SK-N-SH treated with all-trans-retinoic acid at 6 μM for 48 hours (cell line): ENCODE measurements around the gene TRAPPC2B.

Experiments
- ATAC-seq: fragments of 200-7000 bp; cut with Tn5 transposase; 3 replicates; pipeline ENCODE4 v1.9.1; 2020; ENCODE audit warnings: mild to moderate bottlenecking, moderate library complexity
- ARNTL ChIP-seq: fragments of 450-650 bp; formaldehyde crosslinking; IDR thresholded peaks from 2 replicates; pipeline ENCODE4 v1.5.0; 2020; ENCODE audit warnings: low read depth, mild to moderate bottlenecking, moderate library complexity, borderline replicate concordance
- BACH2 ChIP-seq: fragments of 250-450 bp; sonication (Bioruptor Pico); IDR thresholded peaks from 2 replicates; pipeline ENCODE4 v1.9.0; 2021; ENCODE audit warnings: mild to moderate bottlenecking, borderline replicate concordance
- CREB5 ChIP-seq: fragments of 250-450 bp; sonication (Bioruptor Pico); IDR thresholded peaks from 2 replicates; pipeline ENCODE4 v1.5.1; 2020; ENCODE audit warnings: low read depth, mild to moderate bottlenecking, moderate library complexity
- CSDC2 ChIP-seq: fragments of 250-450 bp; sonication (Bioruptor Pico); IDR thresholded peaks from 2 replicates; pipeline ENCODE4 v1.5.0; 2020; ENCODE audit warnings: mild to moderate bottlenecking, moderate library complexity
- CSRNP3 ChIP-seq: fragments of 250-450 bp; sonication (Bioruptor Pico); IDR thresholded peaks from 2 replicates; pipeline ENCODE4 v1.5.1; 2021; ENCODE audit warnings: mild to moderate bottlenecking, moderate library complexity
- ESRRG ChIP-seq: fragments of 250-450 bp; sonication (Bioruptor Pico); IDR thresholded peaks from 2 replicates; pipeline ENCODE4 v1.6.1; 2021; ENCODE audit warnings: mild to moderate bottlenecking
- GLIS3 ChIP-seq: fragments of 250-450 bp; sonication (Bioruptor Pico); IDR thresholded peaks from 2 replicates; pipeline ENCODE4 v1.5.0; 2020; ENCODE audit warnings: mild to moderate bottlenecking, moderate library complexity
- ISL1 ChIP-seq: fragments of 250-450 bp; sonication (Bioruptor Pico); IDR thresholded peaks from 2 replicates; pipeline ENCODE4 v2.1.2; 2022; ENCODE audit warnings: mild to moderate bottlenecking, moderate library complexity
- OSR1 ChIP-seq: fragments of 250-450 bp; sonication (Bioruptor Pico); IDR thresholded peaks from 2 replicates; pipeline ENCODE4 v1.8.0; 2022; ENCODE audit warnings: moderate library complexity, mild to moderate bottlenecking, inconsistent platforms
- PATZ1 ChIP-seq: fragments of 250-450 bp; sonication (Bioruptor Pico); IDR thresholded peaks from 2 replicates; pipeline ENCODE4 v1.8.0; 2020; ENCODE audit warnings: mild to moderate bottlenecking, moderate library complexity, borderline replicate concordance
- RARB ChIP-seq: fragments of 250-450 bp; sonication (Bioruptor Pico); IDR thresholded peaks from 2 replicates; pipeline ENCODE4 v1.8.0; 2021; ENCODE audit warnings: mild to moderate bottlenecking, moderate library complexity
- SNAI2 ChIP-seq: fragments of 250-450 bp; sonication (Bioruptor Pico); IDR thresholded peaks from 2 replicates; pipeline ENCODE4 v1.5.0; 2020; ENCODE audit warnings: mild to moderate bottlenecking, moderate library complexity
- TCF4 ChIP-seq: fragments of 250-450 bp; sonication (Bioruptor Pico); IDR thresholded peaks from 2 replicates; pipeline ENCODE4 v1.8.0; 2021; ENCODE audit warnings: mild to moderate bottlenecking, moderate library complexity, borderline replicate concordance
- TOX ChIP-seq: fragments of 250-450 bp; sonication (Bioruptor Pico); IDR thresholded peaks from 2 replicates; pipeline ENCODE4 v1.8.0; 2021; ENCODE audit warnings: mild to moderate bottlenecking, moderate library complexity, borderline replicate concordance
- ZC3H10 ChIP-seq: fragments of 250-450 bp; sonication (Bioruptor Pico); IDR thresholded peaks from 2 replicates; pipeline ENCODE4 v1.5.1; 2021; ENCODE audit warnings: mild to moderate bottlenecking, moderate library complexity
- ZFP3 ChIP-seq: fragments of 250-450 bp; sonication (Bioruptor Pico); IDR thresholded peaks from 2 replicates; pipeline ENCODE4 v1.5.0; 2020; ENCODE audit warnings: mild to moderate bottlenecking, moderate library complexity
- ZFP30 ChIP-seq: fragments of 450-650 bp; formaldehyde crosslinking; IDR thresholded peaks from 2 replicates; pipeline ENCODE4 v1.5.0; 2022; ENCODE audit warnings: mild to moderate bottlenecking, moderate library complexity
- ZNF70 ChIP-seq: fragments of 450-650 bp; formaldehyde crosslinking; IDR thresholded peaks from 2 replicates; pipeline ENCODE4 v1.5.0; 2020; ENCODE audit warnings: mild to moderate bottlenecking, moderate library complexity
- ZNF8 ChIP-seq: fragments of 450-650 bp; formaldehyde crosslinking; IDR thresholded peaks from 2 replicates; pipeline ENCODE4 v1.5.0; 2020; ENCODE audit warnings: mild to moderate bottlenecking, moderate library complexity
- TF ChIP-seq, protein P1 (sequence below): fragments of 250-450 bp; sonication (Bioruptor Pico); IDR thresholded peaks from 2 replicates; pipeline ENCODE4 v1.5.0; 2020; ENCODE audit warnings: mild to moderate bottlenecking, moderate library complexity
- TF ChIP-seq, protein P2 (sequence below): fragments of 250-450 bp; sonication (Bioruptor Pico); IDR thresholded peaks from 2 replicates; pipeline ENCODE4 v1.8.0; 2021; ENCODE audit warnings: low read depth, mild to moderate bottlenecking, moderate library complexity, borderline replicate concordance

The TRAPPC2B gene

GRCh38 chr19:57403737-57404563, 40.6 kb downstream of the TRAPPC2B start:
- TF ChIP-seq SNAI2 (CRISPR knock-in tag) = no peak
- TF ChIP-seq, protein P1, sequence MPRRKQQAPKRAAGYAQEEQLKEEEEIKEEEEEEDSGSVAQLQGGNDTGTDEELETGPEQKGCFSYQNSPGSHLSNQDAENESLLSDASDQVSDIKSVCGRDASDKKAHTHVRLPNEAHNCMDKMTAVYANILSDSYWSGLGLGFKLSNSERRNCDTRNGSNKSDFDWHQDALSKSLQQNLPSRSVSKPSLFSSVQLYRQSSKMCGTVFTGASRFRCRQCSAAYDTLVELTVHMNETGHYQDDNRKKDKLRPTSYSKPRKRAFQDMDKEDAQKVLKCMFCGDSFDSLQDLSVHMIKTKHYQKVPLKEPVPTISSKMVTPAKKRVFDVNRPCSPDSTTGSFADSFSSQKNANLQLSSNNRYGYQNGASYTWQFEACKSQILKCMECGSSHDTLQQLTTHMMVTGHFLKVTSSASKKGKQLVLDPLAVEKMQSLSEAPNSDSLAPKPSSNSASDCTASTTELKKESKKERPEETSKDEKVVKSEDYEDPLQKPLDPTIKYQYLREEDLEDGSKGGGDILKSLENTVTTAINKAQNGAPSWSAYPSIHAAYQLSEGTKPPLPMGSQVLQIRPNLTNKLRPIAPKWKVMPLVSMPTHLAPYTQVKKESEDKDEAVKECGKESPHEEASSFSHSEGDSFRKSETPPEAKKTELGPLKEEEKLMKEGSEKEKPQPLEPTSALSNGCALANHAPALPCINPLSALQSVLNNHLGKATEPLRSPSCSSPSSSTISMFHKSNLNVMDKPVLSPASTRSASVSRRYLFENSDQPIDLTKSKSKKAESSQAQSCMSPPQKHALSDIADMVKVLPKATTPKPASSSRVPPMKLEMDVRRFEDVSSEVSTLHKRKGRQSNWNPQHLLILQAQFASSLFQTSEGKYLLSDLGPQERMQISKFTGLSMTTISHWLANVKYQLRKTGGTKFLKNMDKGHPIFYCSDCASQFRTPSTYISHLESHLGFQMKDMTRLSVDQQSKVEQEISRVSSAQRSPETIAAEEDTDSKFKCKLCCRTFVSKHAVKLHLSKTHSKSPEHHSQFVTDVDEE (CRISPR knock-in tag) = no peak
- no peak for TF ChIP-seq ZC3H10 (CRISPR knock-in tag)
- TF ChIP-seq PATZ1 = no peak
- TF ChIP-seq BACH2 = no peak
- no peak for TF ChIP-seq TCF4 (CRISPR knock-in tag)
- no peak for TF ChIP-seq ZFP30 (CRISPR knock-in tag)
- TF ChIP-seq ESRRG = no peak
- TF ChIP-seq, protein P2, sequence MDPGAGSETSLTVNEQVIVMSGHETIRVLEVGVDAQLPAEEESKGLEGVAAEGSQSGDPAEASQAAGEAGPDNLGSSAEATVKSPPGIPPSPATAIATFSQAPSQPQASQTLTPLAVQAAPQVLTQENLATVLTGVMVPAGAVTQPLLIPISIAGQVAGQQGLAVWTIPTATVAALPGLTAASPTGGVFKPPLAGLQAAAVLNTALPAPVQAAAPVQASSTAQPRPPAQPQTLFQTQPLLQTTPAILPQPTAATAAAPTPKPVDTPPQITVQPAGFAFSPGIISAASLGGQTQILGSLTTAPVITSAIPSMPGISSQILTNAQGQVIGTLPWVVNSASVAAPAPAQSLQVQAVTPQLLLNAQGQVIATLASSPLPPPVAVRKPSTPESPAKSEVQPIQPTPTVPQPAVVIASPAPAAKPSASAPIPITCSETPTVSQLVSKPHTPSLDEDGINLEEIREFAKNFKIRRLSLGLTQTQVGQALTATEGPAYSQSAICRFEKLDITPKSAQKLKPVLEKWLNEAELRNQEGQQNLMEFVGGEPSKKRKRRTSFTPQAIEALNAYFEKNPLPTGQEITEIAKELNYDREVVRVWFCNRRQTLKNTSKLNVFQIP (CRISPR knock-in tag) = no peak
- TF ChIP-seq ZNF8 (CRISPR knock-in tag) = no peak
- no peak for TF ChIP-seq CSRNP3
- no peak for TF ChIP-seq ARNTL (CRISPR knock-in tag)
- TF ChIP-seq CREB5 (CRISPR knock-in tag) = no peak
- TF ChIP-seq CSDC2 (CRISPR knock-in tag) = no peak
- ATAC-seq = no peak

- TF ChIP-seq BACH2 = no peak
- no peak for TF ChIP-seq ZFP3 (CRISPR knock-in tag)
- TF ChIP-seq GLIS3 (CRISPR knock-in tag) = no peak
- no peak for TF ChIP-seq ISL1 (CRISPR knock-in tag)
- no peak for TF ChIP-seq SNAI2 (CRISPR knock-in tag)
- TF ChIP-seq, protein P2 (CRISPR knock-in tag) = no peak
- TF ChIP-seq ZFP30 (CRISPR knock-in tag) = no peak
- TF ChIP-seq OSR1 (CRISPR knock-in tag) = no peak
- no peak for TF ChIP-seq ZNF8 (CRISPR knock-in tag)
- TF ChIP-seq TOX (CRISPR knock-in tag) = no peak
- TF ChIP-seq CSRNP3 = no peak
- TF ChIP-seq CREB5 (CRISPR knock-in tag) = no peak
- no peak for TF ChIP-seq RARB
- TF ChIP-seq ARNTL (CRISPR knock-in tag) = no peak
- TF ChIP-seq PATZ1 = no peak
- TF ChIP-seq ZC3H10 (CRISPR knock-in tag) = no peak
- no peak for TF ChIP-seq ZNF70 (CRISPR knock-in tag)
- ATAC-seq = peak; percentile 53
Measured at GRCh38 chr19:57406516-57407123, 43.3 kb downstream of the TRAPPC2B start.
